GM18507 (cell line): ENCODE results near the gene IFRD2.
"Not testable (repeated sequence)": the region's sequence is repeated elsewhere in the genome, so short reads cannot be mapped to it uniquely, and the experiment has no call there.

ENCODE experiments used
- DNase-seq: peaks from one replicate; pipeline ENCODE4 v3.0.0; 2011; ENCODE audit warnings: low read depth; ENCODE audit not compliant: insufficient read length; ENCODE audit errors: extremely low spot score
- FAIRE-seq: peaks from 2 replicates; lab custom pipeline; 2011; peaks lifted over from hg19 to GRCh38; lab: Jason Lieb, UNC

Gene IFRD2

GRCh38 chr3:50259432-50260026 is 32.7 kb downstream of the IFRD2 start:
- DNase-seq (no peak), FAIRE-seq (no peak)

- FAIRE-seq: no peak
- DNase-seq: no peak
Measured at GRCh38 chr3:50258979-50259378, 33.2 kb downstream of the IFRD2 start.

- FAIRE-seq: no peak
Measured at GRCh38 chr3:50258029-50258680, 34.1 kb downstream of the IFRD2 start.

GRCh38 chr3:50256978-50257890 is 35.0 kb downstream of the IFRD2 start:
- FAIRE-seq (no peak), DNase-seq (no peak)

More at GRCh38 chr3:50258029-50258680, 34.1 kb downstream of the IFRD2 start:
- no peak for DNase-seq

GRCh38 chr3:50255251-50255615 is 37.0 kb downstream of the IFRD2 start:
- no peak for DNase-seq
- FAIRE-seq: no peak

GRCh38 chr3:50254577-50255250 is 37.5 kb downstream of the IFRD2 start:
- DNase-seq (no peak), FAIRE-seq (no peak)

- FAIRE-seq: no peak
- DNase-seq: no peak
Measured at GRCh38 chr3:50251220-50251619, 41.0 kb downstream of the IFRD2 start.

GRCh38 chr3:50250514-50250913 is 41.7 kb downstream of the IFRD2 start:
- no peak for FAIRE-seq
- no peak for DNase-seq

GRCh38 chr3:50249457-50249856 is 42.8 kb downstream of the IFRD2 start:
- DNase-seq: no peak
- FAIRE-seq: no peak

GRCh38 chr3:50248387-50248786 is 43.8 kb downstream of the IFRD2 start:
- no peak for DNase-seq
- no peak for FAIRE-seq

- peak; percentile 49 for FAIRE-seq
- DNase-seq: no peak
Measured at GRCh38 chr3:50246517-50246954, 45.7 kb downstream of the IFRD2 start.

GRCh38 chr3:50245831-50246516 is 46.3 kb downstream of the IFRD2 start:
- peak; percentile 69 for FAIRE-seq
- peak; percentile 70 for DNase-seq

- FAIRE-seq (no peak), DNase-seq (no peak)
Measured at GRCh38 chr3:50245251-50245745, 46.9 kb downstream of the IFRD2 start.

- not testable (repeated sequence) for FAIRE-seq, DNase-seq
Measured at GRCh38 chr3:50244813-50245212, 47.4 kb downstream of the IFRD2 start.

- FAIRE-seq: no peak
Measured at GRCh38 chr3:50243543-50243895, 48.7 kb downstream of the IFRD2 start.

GRCh38 chr3:50242851-50243542 is 49.2 kb downstream of the IFRD2 start:
- FAIRE-seq: peak; percentile 61
- DNase-seq: no peak

More at GRCh38 chr3:50243543-50243895, 48.7 kb downstream of the IFRD2 start:
- no peak for DNase-seq

- DNase-seq (no peak), FAIRE-seq (no peak)
Measured at GRCh38 chr3:50242381-50242770, 49.9 kb downstream of the IFRD2 start.

GRCh38 chr3:50241713-50242380 is 50.4 kb downstream of the IFRD2 start:
- FAIRE-seq (no peak), DNase-seq (no peak)
